Measurements from ENCODE around the gene RASGRF2. TPM values are rescaled to one million over a fixed set of nuclear protein-coding genes. Genes with fewer than 3 reads are reported as not detected.

The RASGRF2 gene
- total RNA-seq, 1 donor from 2014 or later = 2.5 TPM

- no peak overlapping the region for H3K27ac Mint-ChIP-seq (ENCODE audit: unreplicated experiment)
- H3K4me1 Mint-ChIP-seq (ENCODE audit: unreplicated experiment) = peaks cover 11% of the 10 kb centered on the region
- no peaks in the 10 kb centered on the region for H3K36me3 Mint-ChIP-seq (ENCODE audit: low read depth, unreplicated experiment)
- no peaks in the 10 kb centered on the region for H3K27me3 Mint-ChIP-seq (ENCODE audit: unreplicated experiment)
- no peaks in the 10 kb centered on the region for H3K9me3 Mint-ChIP-seq (ENCODE audit: unreplicated experiment)
- no peak for TF ChIP-seq CTCF (IDR thresholded peaks at IDR 0.05; ENCODE audit: unreplicated experiment)
- no peak overlapping the region for H3K4me3 Mint-ChIP-seq (ENCODE audit: unreplicated experiment)
- no peak for DNase-seq (ENCODE audit: low spot score)
Observed at GRCh38 chr5:80967500-80968181, 7.5 kb downstream of the RASGRF2 start.

GRCh38 chr5:80973027-80973426, 12.9 kb downstream of the RASGRF2 start:
- Mint-ChIP-seq H3K4me1 (ENCODE audit: unreplicated experiment) (peaks cover 16% of the 10 kb centered on the region), H3K36me3 (ENCODE audit: low read depth, unreplicated experiment) (no peaks in the 10 kb centered on the region), H3K27me3 (ENCODE audit: unreplicated experiment) (peaks cover 2% of the 10 kb centered on the region), H3K4me3 (ENCODE audit: unreplicated experiment) (no peak overlapping the region), H3K9me3 (ENCODE audit: unreplicated experiment) (no peaks in the 10 kb centered on the region), H3K27ac (ENCODE audit: unreplicated experiment) (no peak overlapping the region)
- no peak for TF ChIP-seq CTCF (IDR thresholded peaks at IDR 0.05; ENCODE audit: unreplicated experiment)
- DNase-seq (ENCODE audit: low spot score) = no peak

GRCh38 chr5:80975065-80975464, 14.9 kb downstream of the RASGRF2 start:
- Mint-ChIP-seq H3K4me3 (ENCODE audit: unreplicated experiment) (no peak overlapping the region), H3K36me3 (ENCODE audit: low read depth, unreplicated experiment) (no peaks in the 10 kb centered on the region), H3K27ac (ENCODE audit: unreplicated experiment) (no peak overlapping the region), H3K4me1 (ENCODE audit: unreplicated experiment) (peaks cover 12% of the 10 kb centered on the region), H3K9me3 (ENCODE audit: unreplicated experiment) (no peaks in the 10 kb centered on the region), H3K27me3 (ENCODE audit: unreplicated experiment) (peaks cover 2% of the 10 kb centered on the region)
- DNase-seq (ENCODE audit: low spot score) = no peak
- TF ChIP-seq CTCF (IDR thresholded peaks at IDR 0.05; ENCODE audit: unreplicated experiment) = no peak

- peak overlapping the region; percentile 82 for H3K27ac Mint-ChIP-seq (ENCODE audit: unreplicated experiment)
- H3K36me3 Mint-ChIP-seq (ENCODE audit: low read depth, unreplicated experiment) = no peaks in the 10 kb centered on the region
- peaks cover 2% of the 10 kb centered on the region for H3K27me3 Mint-ChIP-seq (ENCODE audit: unreplicated experiment)
- no peaks in the 10 kb centered on the region for H3K9me3 Mint-ChIP-seq (ENCODE audit: unreplicated experiment)
- TF ChIP-seq CTCF (IDR thresholded peaks at IDR 0.05; ENCODE audit: unreplicated experiment) = no peak
- no peak overlapping the region for H3K4me3 Mint-ChIP-seq (ENCODE audit: unreplicated experiment)
- no peak for DNase-seq (ENCODE audit: low spot score)
- H3K4me1 Mint-ChIP-seq (ENCODE audit: unreplicated experiment) = peaks cover 12% of the 10 kb centered on the region
Observed at GRCh38 chr5:80976985-80977384, 16.8 kb downstream of the RASGRF2 start.

GRCh38 chr5:80977764-80978163, 17.6 kb downstream of the RASGRF2 start:
- H3K27me3 Mint-ChIP-seq (ENCODE audit: unreplicated experiment) = peaks cover 2% of the 10 kb centered on the region
- no peak for TF ChIP-seq CTCF (IDR thresholded peaks at IDR 0.05; ENCODE audit: unreplicated experiment)

More at GRCh38 chr5:80977764-80978163, 17.6 kb downstream of the RASGRF2 start:
- Mint-ChIP-seq H3K4me1 (ENCODE audit: unreplicated experiment) (peaks cover 12% of the 10 kb centered on the region), H3K36me3 (ENCODE audit: low read depth, unreplicated experiment) (no peaks in the 10 kb centered on the region), H3K4me3 (ENCODE audit: unreplicated experiment) (no peak overlapping the region), H3K9me3 (ENCODE audit: unreplicated experiment) (no peaks in the 10 kb centered on the region), H3K27ac (ENCODE audit: unreplicated experiment) (no peak overlapping the region)
- no peak for DNase-seq (ENCODE audit: low spot score)
